ENCODE data around the gene BRSK1. TPM values are rescaled to one million over a fixed set of nuclear protein-coding genes. Genes with fewer than 3 reads are reported as not detected.

Gene BRSK1
- polyA plus RNA-seq, 1 donor: 9.7 TPM

DNA sequence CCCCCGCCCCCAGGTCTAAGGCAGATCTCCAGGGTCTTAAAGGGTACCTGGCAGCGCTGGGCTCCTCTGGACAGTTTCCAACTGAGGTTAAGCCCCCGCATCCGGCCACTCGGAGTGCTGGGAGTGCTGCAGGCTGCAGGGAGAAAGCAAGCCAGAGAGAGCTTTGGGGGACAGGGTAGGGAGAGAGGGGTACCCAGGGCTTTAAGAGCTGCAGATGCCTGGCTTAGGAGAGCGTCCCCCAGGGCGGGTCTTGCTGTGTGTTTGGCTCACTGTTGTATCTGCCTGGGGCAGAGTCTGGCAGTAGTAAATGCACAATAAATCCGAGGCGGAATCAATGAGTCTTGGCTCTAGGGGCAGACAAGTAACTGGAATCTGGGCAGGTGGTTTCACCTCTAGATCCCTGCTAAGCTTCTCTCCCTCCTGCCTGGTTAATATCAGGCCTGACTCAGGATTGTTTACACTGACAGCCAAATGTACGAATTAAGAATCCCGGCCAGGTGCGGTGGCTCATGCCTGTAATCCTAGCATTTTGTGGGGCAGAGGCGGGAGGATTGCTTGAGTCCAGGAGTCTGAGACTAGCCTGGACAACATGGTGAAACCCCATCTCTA is 71.5 kb downstream of the BRSK1 start:
- Histone ChIP-seq H3K36me3 (ENCODE audit: control insufficient read depth, insufficient read depth, low read length) (no peaks in the 10 kb centered on the region), H3K4me1 (ENCODE audit: control insufficient read depth, insufficient read depth, low read length) (peaks cover 13% of the 10 kb centered on the region), H3K27me3 (ENCODE audit: control insufficient read depth, insufficient read depth, low read length) (peaks cover 67% of the 10 kb centered on the region), H3K9me3 (ENCODE audit: control insufficient read depth, low read depth, low read length) (no peaks in the 10 kb centered on the region), H3K27ac (ENCODE audit: low read length) (no peak overlapping the region), H3K4me3 (ENCODE audit: low read length) (no peak overlapping the region)
- no peak for DNase-seq
- WGBS (ENCODE audit: insufficient coverage, low lambda C conversion rate): no CpG with 5 or more reads among the region's 13 CpGs

DNA sequence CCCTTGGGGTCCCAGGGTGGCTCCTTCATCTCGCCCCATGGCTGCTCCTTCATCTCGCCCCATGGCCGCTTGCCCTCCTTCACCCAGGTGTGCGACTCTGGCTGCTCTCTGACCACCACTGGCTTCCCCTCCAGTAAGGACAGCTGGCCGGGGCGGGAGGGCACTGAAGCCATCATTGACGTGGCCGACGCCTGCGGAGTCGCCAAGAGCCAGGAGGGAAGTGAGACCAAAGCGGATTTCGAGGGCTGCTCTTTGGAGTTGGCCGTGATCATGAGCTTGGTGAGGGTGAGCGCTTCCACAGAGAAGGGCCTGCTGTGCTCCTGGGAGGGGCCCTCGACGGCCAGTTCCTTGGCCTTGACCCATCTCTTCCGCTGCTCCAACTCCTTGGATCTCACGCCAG is 74.7 kb downstream of the BRSK1 start:
- Histone ChIP-seq H3K27me3 (ENCODE audit: control insufficient read depth, insufficient read depth, low read length) (peaks cover 46% of the 10 kb centered on the region), H3K36me3 (ENCODE audit: control insufficient read depth, insufficient read depth, low read length) (no peaks in the 10 kb centered on the region), H3K4me1 (ENCODE audit: control insufficient read depth, insufficient read depth, low read length) (peaks cover 8% of the 10 kb centered on the region), H3K4me3 (ENCODE audit: low read length) (no peak overlapping the region), H3K9me3 (ENCODE audit: control insufficient read depth, low read depth, low read length) (no peaks in the 10 kb centered on the region), H3K27ac (ENCODE audit: low read length) (no peak overlapping the region)
- no CpG with 5 or more reads among the region's 19 CpGs for WGBS (ENCODE audit: insufficient coverage, low lambda C conversion rate)
- no peak for DNase-seq

DNA sequence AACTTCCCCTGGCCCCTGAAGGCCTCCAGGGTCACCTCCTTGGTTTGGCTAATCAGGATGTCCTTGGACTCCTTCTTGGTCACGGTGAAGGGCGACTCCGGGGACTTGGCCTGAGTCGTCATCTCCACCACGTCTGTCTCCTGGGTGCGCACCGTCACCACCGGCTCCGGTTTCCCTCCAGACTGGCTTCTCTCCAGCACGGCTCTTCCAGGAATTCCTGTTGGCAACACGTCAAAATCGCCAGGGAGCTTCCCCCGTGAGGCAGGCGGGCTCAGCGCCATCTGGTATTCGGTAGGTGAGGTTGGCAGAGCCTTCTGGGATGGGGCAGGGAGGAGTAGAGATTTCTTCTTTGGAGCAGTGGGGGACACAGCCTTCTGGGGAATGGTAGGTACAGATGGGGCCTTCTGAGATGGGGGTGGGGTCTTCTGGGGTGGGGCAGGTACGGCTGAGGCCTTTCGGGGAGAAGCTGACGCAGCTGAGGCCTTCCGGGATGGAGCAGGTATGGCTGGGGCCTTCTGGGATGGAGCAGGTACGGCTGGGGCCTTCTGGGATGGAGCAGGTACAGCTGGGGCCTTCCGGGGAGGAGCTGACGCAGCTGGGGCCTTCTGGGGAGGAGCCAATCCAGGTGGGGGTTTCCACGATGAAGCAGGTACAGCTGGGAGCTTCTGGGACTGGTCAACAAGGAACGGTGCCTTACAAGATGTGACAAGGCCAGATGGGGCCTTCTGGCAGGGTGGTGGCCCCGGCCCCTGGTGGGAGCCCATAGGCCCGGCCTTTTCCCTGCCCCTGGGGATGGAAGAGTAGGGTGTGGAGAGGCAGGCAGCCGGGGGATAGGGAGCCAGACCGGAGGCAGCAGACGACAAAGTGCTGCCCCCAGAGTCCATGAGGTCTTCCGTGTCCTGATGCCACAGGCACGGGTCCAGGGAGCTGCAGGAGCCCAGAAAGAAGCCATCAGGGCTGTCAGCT is 75.4 kb downstream of the BRSK1 start:
- H3K27me3 ChIP-seq (ENCODE audit: control insufficient read depth, insufficient read depth, low read length): peaks cover 42% of the 10 kb centered on the region
- no peak for DNase-seq
- no CpG with 5 or more reads among the region's 32 CpGs for WGBS (ENCODE audit: insufficient coverage, low lambda C conversion rate)
- no peak overlapping the region for H3K27ac ChIP-seq (ENCODE audit: low read length)
- H3K4me3 ChIP-seq (ENCODE audit: low read length): no peak overlapping the region
- peaks cover 1% of the 10 kb centered on the region for H3K4me1 ChIP-seq (ENCODE audit: control insufficient read depth, insufficient read depth, low read length)
- H3K9me3 ChIP-seq (ENCODE audit: control insufficient read depth, low read depth, low read length): no peaks in the 10 kb centered on the region
- H3K36me3 ChIP-seq (ENCODE audit: control insufficient read depth, insufficient read depth, low read length): no peaks in the 10 kb centered on the region

DNA sequence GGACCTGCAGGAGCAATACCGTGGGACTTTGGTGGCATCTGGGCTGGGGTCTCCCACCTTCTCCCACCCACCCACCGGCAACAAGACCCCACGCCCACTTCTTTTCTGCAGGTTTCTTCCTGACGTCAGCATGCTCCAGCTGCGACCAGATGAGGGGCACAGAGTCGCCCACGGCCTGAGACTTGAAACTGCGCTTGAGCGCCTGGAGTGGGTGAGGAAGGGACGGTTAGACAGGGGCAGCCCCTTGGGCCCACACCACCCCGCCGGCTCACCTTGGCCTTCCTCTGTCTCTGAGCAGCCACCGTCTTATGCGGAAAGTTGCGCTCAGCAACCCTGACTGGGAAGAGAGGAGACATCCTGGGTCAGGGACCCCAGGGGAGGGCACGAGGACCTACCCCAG is 77.1 kb downstream of the BRSK1 start:
- Histone ChIP-seq H3K36me3 (ENCODE audit: control insufficient read depth, insufficient read depth, low read length) (no peaks in the 10 kb centered on the region), H3K27ac (ENCODE audit: low read length) (no peak overlapping the region), H3K9me3 (ENCODE audit: control insufficient read depth, low read depth, low read length) (no peaks in the 10 kb centered on the region), H3K27me3 (ENCODE audit: control insufficient read depth, insufficient read depth, low read length) (peaks cover 32% of the 10 kb centered on the region), H3K4me1 (ENCODE audit: control insufficient read depth, insufficient read depth, low read length) (no peaks in the 10 kb centered on the region), H3K4me3 (ENCODE audit: low read length) (no peak overlapping the region)
- no peak for DNase-seq
- WGBS (ENCODE audit: insufficient coverage, low lambda C conversion rate): no CpG with 5 or more reads among the region's 16 CpGs

Other genes with a start within 250 kb of the BRSK1 start
- 0.13 TPM for gene GP6, start 245.7 kb upstream of the BRSK1 start, polyA plus RNA-seq
- gene RDH13, start 220.8 kb upstream of the BRSK1 start, polyA plus RNA-seq: 19.9 TPM
- 20.9 TPM for gene EPS8L1, start 208.1 kb upstream of the BRSK1 start, polyA plus RNA-seq
- 94.4 TPM for gene PPP1R12C, start 166.4 kb upstream of the BRSK1 start, polyA plus RNA-seq
- gene TNNT1, start 134.8 kb upstream of the BRSK1 start, polyA plus RNA-seq: 10.2 TPM
- 0.88 TPM for gene TNNI3, start 126.3 kb upstream of the BRSK1 start, polyA plus RNA-seq
- 0.99 TPM for gene DNAAF3, start 117.4 kb upstream of the BRSK1 start, polyA plus RNA-seq
- 9.1 TPM for gene SYT5, start 103.7 kb upstream of the BRSK1 start, polyA plus RNA-seq
- gene PTPRH, start 74.5 kb upstream of the BRSK1 start, polyA plus RNA-seq: 28.1 TPM
- gene TMEM86B, start 55.2 kb upstream of the BRSK1 start, polyA plus RNA-seq: 69.0 TPM
- gene PPP6R1, start 25.0 kb upstream of the BRSK1 start, polyA plus RNA-seq: 65.1 TPM
- gene HSPBP1, start 3.9 kb upstream of the BRSK1 start, polyA plus RNA-seq: 29.4 TPM
- 71.4 TPM for gene TMEM150B, start 41.3 kb downstream of the BRSK1 start, polyA plus RNA-seq
- 21.5 TPM for gene KMT5C, start 55.9 kb downstream of the BRSK1 start, polyA plus RNA-seq
- gene COX6B2, start 70.7 kb downstream of the BRSK1 start, polyA plus RNA-seq: 1.3 TPM
- 0.03 TPM for gene GARIN5B, start 79.3 kb downstream of the BRSK1 start, polyA plus RNA-seq
- gene IL11, start 86.5 kb downstream of the BRSK1 start, polyA plus RNA-seq: 0.66 TPM
- gene TMEM190, start 92.8 kb downstream of the BRSK1 start, polyA plus RNA-seq: 0.93 TPM
- 8.7 TPM for gene TMEM238, start 100.3 kb downstream of the BRSK1 start, polyA plus RNA-seq
- gene RPL28, start 101.9 kb downstream of the BRSK1 start, polyA plus RNA-seq: 2,127 TPM
- 29.9 TPM for gene UBE2S, start 123.8 kb downstream of the BRSK1 start, polyA plus RNA-seq
- 1.1 TPM for gene SHISA7, start 159.3 kb downstream of the BRSK1 start, polyA plus RNA-seq
- gene ISOC2, start 177.6 kb downstream of the BRSK1 start, polyA plus RNA-seq: 30.4 TPM
- not detected for gene C19orf85, start 180.8 kb downstream of the BRSK1 start, polyA plus RNA-seq
- gene ZNF628, start 192.6 kb downstream of the BRSK1 start, polyA plus RNA-seq: 5.6 TPM
- gene NAT14, start 201.2 kb downstream of the BRSK1 start, polyA plus RNA-seq: 14.0 TPM
- 4.0 TPM for gene SSC5D, start 204.4 kb downstream of the BRSK1 start, polyA plus RNA-seq